H1 (cell line): ENCODE measurements around the gene KRT32. TPM values are rescaled to one million over a fixed set of nuclear protein-coding genes. Genes with fewer than 3 reads are reported as not detected.

Experiments used
- EP300 ChIP-seq, 2 experiments: IDR thresholded peaks; 1 replicate in 1 of 2; 2 replicates in 1 of 2; pipeline ENCODE4 v1.6.1; 2011 to 2012; ENCODE audit warnings: low read depth in 2 of 2, low read length in 2 of 2, mild to moderate bottlenecking in 2 of 2, borderline replicate concordance in 1 of 2, inconsistent platforms in 1 of 2, moderate library complexity in 1 of 2
- JUND ChIP-seq: IDR thresholded peaks from 2 replicates; pipeline ENCODE4 v1.6.1; 2011; ENCODE audit warnings: mild to moderate bottlenecking, improper control_type of control experiment, low read length
- MAX ChIP-seq: IDR thresholded peaks from 2 replicates; pipeline ENCODE4 v1.6.1; 2012; ENCODE audit warnings: inconsistent platforms
- POU5F1 ChIP-seq: IDR thresholded peaks from 2 replicates; pipeline ENCODE4 v1.6.1; 2011; ENCODE audit warnings: low read depth, mild to moderate bottlenecking, low read length, moderate library complexity
- RBBP5 ChIP-seq: IDR thresholded peaks from 2 replicates; pipeline ENCODE4 v1.7.1; 2012; ENCODE audit warnings: low read depth, mild to moderate bottlenecking, inconsistent platforms, low read length, moderate library complexity, borderline replicate concordance
- SAP30 ChIP-seq: fragments of 300-600 bp; sonication (generic); IDR thresholded peaks from 2 replicates; pipeline ENCODE4 v1.7.1; 2012; ENCODE audit warnings: low read length, moderate library complexity, mild to moderate bottlenecking, inconsistent platforms; ENCODE audit not compliant: insufficient read depth, insufficient replicate concordance
- polyA plus RNA-seq, 7 experiments: library from polyadenylated mRNA; depleted of rRNA in 3 of 7; stranded (reverse) in 5 of 7; unstranded in 2 of 7; fragments of >200 nt in 5 of 7; fragments of 200-250 nt in 2 of 7; gene quantifications; 1 replicate in 5 of 7; 2 replicates in 1 of 7; 4 replicates in 1 of 7; pipeline versions ENCODE4 v1.2.1 to v1.2.3, GENCODE V29; 2011 to 2013; ENCODE audit warnings: missing spikeins in 2 of 7, mixed read lengths in 2 of 7
- total RNA-seq: library from RNA; stranded (reverse); fragmentation: NEBNext Ultra II Directional; extraction: Animal tissue kit (Norgen Biotek cat#: 25700); gene quantifications from 2 replicates; pipeline ENCODE4 v1.2.1, GENCODE V29; 2021

Gene KRT32
- total and polyA plus RNA-seq, 2 of the 8 experiments (the other 6 are each of a cell fraction or from before 2014, with no cell fraction given): not detected

GRCh38 chr17:41429667-41430066 is 37.5 kb downstream of the KRT32 start (continued):
- TF ChIP-seq EP300 (IDR thresholded peaks at IDR 0.05; ENCODE audit: borderline replicate concordance in 1 of 2, low read depth in 2 of 2, low read length in 2 of 2) (no peak), SAP30 (no peak), MAX (no peak), POU5F1 (no peak), RBBP5 (no peak), JUND (no peak)
- TF ChIP-seq, all 59 proteins: peak for 0
